GM19043 (cell line): Measurements from ENCODE around the gene IGFL3.
"Not testable (repeated sequence)": the region's sequence is repeated elsewhere in the genome, so short reads cannot be mapped to it uniquely, and the experiment has no call there.

Experiments used
- ATAC-seq: cut with Tn5 transposase; IDR thresholded peaks from one replicate; pipeline ENCODE4 v1.9.1; 2021; ENCODE audit warnings: low read depth; ENCODE audit not compliant: unreplicated experiment

Gene IGFL3

DNA sequence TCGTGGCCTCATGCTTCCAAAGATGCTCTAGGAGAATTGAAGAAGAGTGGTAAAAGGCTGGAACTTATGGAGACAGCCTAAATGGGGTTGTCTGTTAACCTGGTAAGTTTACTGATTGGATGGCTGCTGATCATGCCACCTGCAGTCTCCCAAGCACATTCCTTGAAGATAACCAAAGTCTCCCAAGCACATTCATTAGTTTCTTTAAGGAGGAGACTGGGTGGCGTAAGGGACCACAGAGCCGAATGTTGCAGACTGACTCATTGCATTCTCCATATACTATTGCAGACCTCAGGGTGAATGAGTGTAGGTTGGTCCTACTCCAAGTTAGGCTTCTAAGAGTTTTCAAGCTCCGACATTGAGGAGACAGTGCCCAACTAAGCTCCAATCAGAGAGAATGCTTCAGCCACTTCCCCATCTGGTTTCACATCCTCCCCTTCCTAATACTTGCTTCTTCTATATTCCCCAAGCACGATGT, at the start of gene IGFL3:
IGFL3 (minus strand) TSS at position 51 of the 478 bp plus-strand sequence; CDS start at position 12, 39 bp downstream.
- no peak for ATAC-seq

DNA sequence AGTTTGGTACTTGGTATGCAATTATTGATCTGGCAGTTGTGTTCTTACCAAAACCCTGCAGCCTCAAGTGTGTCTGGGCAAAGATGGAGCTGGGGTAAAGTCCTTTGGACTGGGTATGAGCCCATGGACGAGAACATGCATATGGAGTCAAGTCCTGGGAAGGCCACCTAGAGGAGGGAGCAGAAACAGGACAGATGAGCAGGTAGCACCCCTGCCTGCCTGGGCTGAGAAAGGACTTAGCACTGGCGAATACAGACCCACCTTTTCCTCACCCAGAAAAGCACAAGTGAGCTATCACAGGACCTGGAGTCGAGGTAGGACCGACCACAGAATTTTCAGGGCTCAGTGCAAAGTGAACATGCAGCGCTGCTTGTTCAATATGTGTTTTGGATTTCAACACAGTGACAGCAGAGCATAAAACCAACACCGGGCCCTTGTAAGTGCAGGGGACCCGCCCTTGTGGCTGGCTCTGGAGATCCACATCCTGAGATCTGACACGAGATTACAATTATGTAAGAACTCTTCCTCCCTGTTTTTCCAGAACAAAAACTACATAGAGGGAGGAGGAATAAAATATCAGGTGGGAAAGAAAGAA, 49.5 kb upstream of the IGFL3 start:
- no peak for ATAC-seq

DNA sequence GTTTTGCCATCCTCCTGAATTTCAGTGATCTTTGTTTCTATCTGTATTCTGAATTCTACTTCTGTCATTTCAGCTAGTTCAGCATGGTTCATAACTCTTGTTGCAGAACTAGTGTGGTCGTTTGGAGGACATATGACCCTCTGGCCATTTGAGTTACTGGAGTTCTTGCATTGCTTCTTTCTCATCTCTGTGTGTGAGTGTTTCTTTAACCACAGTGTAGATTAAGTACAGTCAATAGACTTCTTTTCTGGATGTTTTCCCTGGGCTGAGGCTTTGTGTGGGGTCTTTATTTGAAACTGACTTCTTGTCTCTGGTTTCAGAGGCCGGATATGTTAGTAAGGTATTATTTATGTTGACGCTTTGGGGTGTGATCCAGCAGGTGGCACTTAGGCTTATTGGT, 38.2 kb upstream of the IGFL3 start:
- no peak for ATAC-seq

DNA sequence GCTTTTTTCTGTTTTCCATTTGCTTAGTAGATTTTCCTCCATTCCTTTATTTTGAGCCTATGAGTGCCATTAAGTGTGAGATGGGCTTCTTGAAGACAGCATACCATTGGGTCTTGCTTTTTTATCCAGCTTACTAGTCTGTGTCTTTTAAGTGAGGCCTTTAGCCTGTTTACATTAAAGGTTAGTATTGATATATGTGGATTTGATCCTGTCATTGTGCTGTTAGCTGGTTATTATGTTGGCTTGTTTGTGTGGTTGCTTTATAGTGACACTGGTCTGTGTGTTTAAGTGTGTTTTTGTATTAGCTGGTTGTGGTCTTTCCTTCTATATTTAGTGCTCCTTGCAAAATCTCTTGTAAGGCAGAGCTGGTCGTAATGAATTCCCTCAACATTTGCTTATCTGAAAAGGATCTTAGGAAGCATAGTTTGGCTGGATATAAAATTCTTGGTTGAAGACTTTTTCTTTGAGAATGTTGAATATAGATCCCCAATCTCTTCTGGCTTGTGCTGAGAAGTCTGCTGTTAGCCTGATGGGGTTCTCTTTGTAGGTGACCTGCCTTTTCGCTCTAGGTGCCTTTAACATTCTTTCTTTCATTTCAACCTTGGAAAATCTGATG, 37.3 kb upstream of the IGFL3 start:
- not testable (repeated sequence) for ATAC-seq

DNA sequence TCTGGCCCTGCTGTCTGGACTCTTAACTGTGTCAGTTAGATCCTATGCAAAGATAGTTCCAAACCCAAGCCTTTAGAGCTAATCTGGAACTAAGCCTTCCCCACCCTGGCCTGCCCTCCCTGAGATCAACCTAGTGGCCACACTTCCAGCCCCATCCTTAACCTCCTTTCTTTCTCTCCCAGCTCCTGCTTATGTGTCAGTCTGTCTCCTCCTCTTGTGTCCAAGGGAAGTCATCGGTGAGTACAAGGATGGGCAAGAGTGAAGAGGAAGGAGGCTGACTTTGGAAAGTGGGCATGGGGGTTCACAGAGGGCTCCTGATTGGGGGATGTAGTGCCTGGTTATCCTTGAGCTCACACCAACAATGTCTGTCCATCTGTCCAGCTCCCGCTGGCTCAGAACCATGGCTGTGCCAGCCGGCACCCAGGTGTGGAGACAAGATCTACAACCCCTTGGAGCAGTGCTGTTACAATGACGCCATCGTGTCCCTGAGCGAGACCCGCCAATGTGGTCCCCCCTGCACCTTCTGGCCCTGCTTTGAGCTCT, 35.8 kb upstream of the IGFL3 start:
- ATAC-seq, result no peak

DNA sequence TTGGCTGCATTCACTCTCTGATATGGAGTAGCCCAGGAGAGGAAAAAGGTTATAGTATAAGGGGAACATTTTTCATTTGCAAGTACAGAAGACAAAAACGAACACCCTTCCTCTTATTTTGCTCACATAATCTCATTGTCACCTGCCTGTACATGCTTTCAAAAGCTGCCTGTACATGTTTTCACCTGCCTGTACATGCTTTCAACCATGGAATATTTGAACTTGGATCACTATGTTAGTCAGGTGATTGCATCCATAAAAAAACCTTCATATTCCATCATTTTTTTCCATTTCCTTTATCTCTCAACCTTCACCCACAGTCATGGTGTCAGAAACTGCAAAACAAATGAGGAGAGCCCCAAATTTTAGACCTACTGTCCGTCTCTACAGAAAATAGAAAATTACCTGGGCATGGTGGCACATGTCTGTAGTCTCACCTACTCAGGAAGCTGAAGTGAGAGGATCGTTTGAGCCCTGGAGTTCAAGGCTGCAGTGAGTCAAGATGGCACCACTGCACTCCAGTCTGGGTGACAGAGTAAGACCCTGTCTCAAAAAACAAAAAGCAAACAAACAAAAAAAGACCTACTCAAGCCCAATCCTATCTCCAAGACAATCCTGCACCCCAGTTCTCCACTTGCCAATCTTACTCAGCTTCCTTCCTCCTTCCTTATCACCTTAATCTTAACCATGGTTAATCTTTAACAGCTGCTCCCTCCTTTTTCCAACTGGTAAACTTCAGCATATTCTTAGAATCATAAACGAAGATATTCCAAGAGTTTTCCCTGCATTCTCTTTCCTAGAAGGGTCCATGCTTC, 35.1 kb upstream of the IGFL3 start:
- ATAC-seq, result no peak

DNA sequence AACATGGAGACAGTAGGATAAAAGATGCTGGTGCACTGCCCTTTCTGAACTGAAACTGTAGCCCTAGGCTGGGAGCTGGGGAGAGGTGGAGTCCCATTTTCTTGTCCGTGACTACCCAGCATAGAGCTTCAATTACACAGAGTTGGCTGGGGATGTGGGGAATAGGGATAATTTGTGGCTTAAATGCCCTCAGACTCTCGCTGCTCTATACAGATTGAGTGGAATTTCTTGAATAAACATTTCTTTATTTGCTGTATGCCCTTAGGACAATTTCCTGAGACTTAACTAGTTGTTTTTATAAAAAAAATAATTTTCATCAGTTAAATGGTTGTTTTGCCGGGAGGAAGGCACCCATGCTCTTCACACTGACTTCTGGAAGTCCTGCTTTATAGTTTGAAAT, 30.7 kb upstream of the IGFL3 start:
- no peak for ATAC-seq

DNA sequence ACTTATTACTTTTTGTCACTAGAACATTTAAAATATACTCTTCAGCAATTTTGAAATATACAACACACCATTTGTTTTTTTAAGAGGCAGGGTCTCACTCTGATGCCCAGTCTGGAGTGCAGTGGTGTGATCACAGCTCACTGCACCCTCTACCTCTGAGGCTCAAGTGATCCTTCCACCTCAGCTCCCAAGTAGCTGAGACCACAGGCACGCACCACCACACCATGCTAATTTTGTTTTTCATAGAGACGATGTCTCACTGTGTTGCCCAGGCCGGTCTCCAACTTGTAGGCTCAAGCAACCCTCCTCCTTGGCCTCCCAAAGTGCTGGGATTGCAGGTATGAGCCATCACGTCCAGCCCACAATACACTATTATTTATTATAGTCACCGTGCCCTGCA, 26.1 kb upstream of the IGFL3 start:
- no peak for ATAC-seq

DNA sequence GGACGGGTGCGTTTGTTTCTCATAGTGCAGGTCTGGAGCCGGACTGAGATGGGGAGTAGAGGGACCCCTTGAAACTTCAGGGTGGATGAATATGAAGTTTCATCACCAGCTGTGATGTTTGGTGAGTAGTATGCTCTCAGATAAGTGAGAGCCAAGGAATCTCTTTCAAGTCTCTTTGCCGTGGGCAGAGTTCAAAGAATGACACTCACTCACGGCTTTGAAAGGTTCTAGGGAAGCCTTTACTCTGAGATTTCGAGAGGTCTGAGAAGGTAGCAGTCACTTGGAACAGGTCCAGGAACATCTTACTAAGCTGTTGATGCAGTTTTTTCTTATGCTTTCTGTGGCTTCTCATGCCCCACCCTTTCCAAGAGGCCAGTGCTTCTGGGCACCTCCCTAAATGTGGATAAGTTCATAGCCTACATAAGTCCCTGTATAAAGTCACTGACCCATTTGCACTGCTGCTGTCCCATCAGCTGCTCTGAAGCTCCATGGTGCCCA, 23.4 kb upstream of the IGFL3 start, which contains the start of gene IGFL2:
IGFL2 (plus strand) TSS at position 448 of the 498 bp plus-strand sequence; CDS start at position 489, 41 bp downstream.
- ATAC-seq, result no peak

DNA sequence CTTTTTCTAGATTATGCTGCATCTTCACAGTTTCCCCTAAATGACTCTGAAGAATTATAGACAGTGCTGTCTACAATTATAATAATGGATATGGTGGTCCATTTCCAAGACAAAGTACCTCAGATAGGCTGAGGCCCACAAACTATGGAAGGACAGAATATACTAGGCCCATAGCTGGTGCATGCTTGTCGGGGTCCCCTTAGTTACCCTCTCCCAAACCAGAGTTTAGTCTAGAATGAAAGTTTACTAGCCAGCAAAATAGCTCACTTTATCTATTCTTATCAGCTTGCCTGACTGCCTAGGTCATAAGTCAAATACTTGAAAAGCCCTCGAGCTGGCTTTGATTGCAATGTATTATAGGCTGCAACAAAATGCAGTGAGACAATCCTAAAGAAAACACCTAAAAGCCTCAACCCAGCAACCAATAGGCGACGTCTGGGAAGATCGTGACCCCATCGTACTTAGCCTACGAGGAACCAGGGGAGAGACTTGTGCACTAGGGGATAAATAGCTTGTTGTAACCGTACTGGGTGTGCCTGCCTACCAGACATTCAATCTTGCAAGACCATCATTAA, 22.8 kb upstream of the IGFL3 start:
- no peak for ATAC-seq

DNA sequence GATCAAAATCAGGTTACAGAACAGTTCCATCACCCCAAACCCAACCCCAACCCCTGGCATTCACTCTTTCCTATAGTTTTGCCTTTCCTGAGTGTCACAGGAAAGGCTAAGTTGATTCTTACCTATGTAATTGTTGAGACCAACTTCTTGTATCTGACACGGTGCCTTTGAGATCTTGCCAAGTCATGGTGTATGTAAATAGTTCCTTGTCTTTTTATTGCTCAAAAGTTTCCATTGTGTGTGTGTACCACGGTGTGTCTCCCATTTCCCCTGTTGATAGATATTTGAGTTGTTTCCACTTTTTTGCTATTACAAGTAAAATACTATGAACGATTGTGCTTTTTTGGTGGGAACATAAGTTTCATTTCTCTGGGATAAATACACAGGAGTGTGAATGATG, 20.3 kb upstream of the IGFL3 start:
- no peak for ATAC-seq

DNA sequence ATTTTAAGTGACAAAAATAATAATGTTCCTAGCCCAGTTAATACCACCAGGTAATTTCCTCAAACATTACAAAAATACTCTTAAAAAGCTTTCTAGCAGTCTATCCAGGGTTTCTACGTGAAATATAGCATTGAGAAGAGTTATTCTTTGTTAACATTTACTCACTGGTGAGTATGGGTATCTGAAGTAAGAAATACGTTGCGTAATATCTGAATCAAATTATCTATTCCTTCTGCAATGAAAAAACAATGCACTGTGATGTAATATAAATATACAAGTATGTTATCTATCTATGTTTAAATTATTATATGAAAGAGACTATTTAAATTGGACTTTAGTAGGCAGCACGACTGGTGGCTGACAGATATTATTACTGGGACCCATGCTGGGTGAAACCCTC, 17.8 kb upstream of the IGFL3 start:
- ATAC-seq, result no peak

DNA sequence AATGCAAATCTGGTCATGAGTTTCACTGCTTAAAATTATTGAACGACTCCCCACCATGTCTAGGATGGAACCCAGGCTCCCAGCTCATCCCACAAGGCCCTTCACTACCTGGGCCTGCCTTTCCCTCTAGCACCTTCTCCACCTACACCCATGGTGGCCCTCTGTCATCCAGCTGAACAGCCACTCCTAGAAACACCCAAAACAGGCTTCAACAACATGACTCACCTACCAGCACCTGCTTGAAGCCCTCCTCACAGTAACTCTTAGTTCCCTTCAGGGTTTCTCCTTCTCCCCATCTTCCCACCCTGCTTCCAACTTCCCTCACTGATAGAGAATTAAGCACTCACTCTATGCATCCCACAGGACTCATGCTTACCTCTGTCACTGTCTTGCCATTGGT, 16.9 kb upstream of the IGFL3 start:
- no peak for ATAC-seq

DNA sequence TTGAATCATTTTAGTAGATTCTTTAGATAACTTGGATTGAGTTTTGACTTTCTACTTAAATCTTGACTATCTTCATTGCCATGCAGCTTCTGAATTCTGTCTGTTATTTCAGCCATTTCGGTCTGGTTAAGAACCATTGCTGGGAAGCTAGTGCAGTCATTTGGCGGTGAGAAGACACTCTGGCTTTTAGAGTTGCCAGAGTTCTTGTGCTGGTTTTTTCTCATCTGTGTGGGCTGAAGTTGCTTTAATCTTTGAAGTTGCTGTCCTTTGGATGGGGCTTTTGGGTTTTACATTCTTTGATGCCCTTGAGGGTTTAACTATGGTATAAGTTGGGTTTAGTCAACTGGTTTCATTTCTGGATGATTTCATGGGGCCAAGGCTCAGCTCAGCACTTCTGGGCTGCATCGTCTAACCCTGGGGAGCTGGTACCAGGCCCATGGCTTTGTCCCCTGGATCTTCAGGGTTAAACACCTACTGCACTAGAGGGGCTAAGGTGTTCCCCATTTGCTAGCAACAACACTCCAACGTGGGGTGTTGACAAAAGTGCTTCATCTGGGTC, 13.5 kb upstream of the IGFL3 start:
- no peak for ATAC-seq

DNA sequence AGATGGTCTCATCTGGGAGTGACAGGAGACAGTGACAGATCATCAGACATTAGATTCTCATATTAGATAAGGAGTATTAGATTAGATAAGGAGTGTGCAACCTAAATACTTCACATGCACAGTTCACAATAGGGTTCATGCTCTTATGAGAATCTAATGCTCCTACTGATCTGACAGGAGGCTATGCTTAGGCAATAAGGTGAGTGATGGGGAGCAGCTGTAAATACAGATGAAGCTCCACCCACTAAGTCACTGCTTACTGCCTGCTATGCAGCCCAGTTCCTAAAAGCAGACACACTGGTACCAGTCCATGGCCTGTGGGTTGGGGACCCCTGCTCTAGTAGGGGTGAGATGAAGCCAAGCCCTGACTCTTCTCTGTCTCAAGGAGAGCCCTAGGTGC, 10.0 kb upstream of the IGFL3 start:
- ATAC-seq, result no peak

DNA sequence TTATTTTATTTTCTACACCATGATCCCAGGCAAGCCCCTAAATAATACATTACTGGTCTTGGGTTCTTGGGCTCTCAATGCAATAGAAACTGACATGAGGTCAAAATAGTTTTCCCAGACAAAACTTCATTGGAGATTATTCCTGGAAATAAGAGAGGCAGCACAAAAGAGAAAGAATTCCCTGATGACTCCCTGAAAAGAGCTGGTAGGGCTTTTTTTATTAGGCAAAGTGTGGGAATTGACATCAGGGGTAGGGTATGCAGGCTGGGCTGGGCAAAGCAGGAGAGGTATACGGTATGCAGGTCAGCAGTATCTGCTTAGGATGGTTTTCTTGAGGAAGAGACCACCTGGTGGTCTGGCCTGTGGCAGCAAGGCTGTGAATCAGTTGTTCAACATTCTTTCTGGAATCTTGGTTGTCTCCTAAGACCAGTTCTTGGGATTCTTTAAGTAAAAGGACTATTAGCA, 9.3 kb upstream of the IGFL3 start:
- ATAC-seq, result no peak

DNA sequence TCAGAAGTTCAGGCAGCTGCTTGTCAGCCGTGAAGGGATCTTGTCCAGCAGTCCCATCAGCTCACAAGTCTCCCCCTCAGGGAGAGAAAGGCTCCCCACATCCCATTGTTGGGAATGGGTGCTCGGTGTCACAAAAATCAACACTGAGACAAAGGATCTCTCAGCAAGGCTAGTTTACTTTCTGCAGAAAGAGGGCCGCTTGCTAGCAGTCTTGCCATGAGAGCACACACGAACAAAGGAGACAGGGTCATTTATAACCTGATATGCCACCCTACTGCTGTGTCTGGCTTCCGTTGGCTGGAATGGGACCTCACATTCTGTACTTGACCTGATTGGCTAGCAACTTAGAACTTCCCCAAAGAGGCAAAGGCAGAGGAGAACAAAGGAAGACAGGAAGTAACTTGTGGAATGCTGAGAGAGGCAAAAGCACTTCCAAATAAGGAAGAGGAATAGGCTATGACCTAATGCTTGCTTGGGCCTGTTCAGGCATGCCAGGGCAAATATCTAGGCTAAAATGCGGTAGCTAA, 8.7 kb upstream of the IGFL3 start:
- ATAC-seq, result no peak

DNA sequence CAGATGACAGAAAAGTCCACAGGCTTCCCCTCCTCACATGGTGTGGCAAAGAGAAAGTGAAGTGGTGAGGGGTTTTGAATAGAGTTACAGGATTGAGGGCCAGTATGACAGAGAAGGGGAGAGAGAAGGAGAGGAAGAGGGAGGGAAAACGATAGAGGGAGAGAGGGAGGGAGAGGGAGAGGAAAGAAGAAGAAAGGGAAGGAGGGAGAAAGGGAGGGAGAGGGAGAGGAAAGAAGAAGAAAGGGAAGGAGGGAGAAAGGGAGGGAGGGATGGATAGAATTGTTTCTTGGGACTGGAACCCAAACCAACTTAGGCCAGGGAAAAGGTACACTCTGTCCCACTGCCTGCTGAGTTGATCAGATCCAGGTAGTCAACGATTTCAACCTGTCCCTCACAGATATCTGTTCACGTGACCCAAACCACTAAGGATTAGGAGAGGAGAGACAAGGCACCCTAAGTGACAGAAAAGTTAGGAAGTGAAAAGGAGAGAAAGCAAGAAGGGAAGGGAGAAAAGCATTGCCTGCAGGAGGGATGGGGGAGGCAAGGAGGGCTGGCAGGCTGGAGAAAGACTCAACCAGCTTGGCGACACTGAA, 8.1 kb upstream of the IGFL3 start:
- ATAC-seq, result no peak

DNA sequence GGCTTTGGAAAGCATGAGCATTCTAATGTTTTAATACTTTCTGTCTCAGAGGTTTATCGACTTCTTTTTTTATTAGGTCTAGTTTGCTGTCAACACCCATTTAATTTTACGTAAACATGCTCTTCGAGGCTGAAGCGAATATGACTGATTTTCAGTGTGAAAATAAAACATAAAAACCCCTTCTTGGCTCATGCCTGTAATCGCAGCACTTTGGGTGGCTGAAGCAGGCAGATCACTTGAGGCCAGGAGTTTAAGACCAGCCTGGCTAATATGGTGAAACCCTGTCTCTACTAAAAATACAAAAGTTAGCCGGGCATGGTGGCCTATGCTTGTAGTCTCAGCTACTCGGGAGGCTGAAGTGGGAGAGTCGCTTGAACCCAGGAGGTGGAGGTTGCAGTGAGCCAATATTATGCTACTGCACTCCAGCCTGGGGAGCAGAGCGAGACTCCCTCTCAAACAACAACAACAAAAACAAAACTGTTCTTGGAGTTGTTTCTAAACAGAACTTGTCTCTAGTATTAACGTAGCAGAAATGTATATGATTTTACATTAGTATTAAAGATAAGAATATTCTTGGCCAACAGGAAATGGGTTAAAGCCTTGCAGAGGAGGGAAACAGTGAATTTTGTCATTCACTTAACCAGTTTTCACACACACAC, 7.1 kb upstream of the IGFL3 start:
- ATAC-seq, result no peak
